HG03066 (cell line): Measurements from ENCODE around the gene APOL4.
"Not testable (repeated sequence)": the region's sequence is repeated elsewhere in the genome, so short reads cannot be mapped to it uniquely, and the experiment has no call there.

Experiments used
- ATAC-seq: cut with Tn5 transposase; IDR thresholded peaks from one replicate; pipeline ENCODE4 v1.9.1; 2021; ENCODE audit warnings: low read depth; ENCODE audit not compliant: unreplicated experiment

APOL4 gene

GRCh38 chr22:36191106-36191836 lies 10.3 kb downstream of the APOL4 start:
- ATAC-seq = no peak

- ATAC-seq = not testable (repeated sequence)
Measured at GRCh38 chr22:36187862-36188261, 13.7 kb downstream of the APOL4 start.

- ATAC-seq = no peak
Measured at GRCh38 chr22:36185828-36186624, 15.6 kb downstream of the APOL4 start.

GRCh38 chr22:36184433-36185025 lies 17.1 kb downstream of the APOL4 start:
- ATAC-seq = no peak

GRCh38 chr22:36183446-36183845 lies 18.2 kb downstream of the APOL4 start:
- ATAC-seq = no peak

GRCh38 chr22:36182857-36183256 lies 18.8 kb downstream of the APOL4 start:
- no peak for ATAC-seq

- no peak for ATAC-seq
Measured at GRCh38 chr22:36182056-36182455, 19.6 kb downstream of the APOL4 start.

- no peak for ATAC-seq
Measured at GRCh38 chr22:36180928-36181327, 20.7 kb downstream of the APOL4 start.

- no peak for ATAC-seq
Measured at GRCh38 chr22:36180038-36180880, 21.4 kb downstream of the APOL4 start.

GRCh38 chr22:36177160-36177559 lies 24.4 kb downstream of the APOL4 start:
- ATAC-seq = no peak

- ATAC-seq = no peak
Measured at GRCh38 chr22:36175892-36176291, 25.7 kb downstream of the APOL4 start.

- no peak for ATAC-seq
Measured at GRCh38 chr22:36171941-36172340, 29.7 kb downstream of the APOL4 start.

- ATAC-seq = no peak
Measured at GRCh38 chr22:36166518-36167220, 34.9 kb downstream of the APOL4 start.

GRCh38 chr22:36166086-36166485 lies 35.5 kb downstream of the APOL4 start:
- ATAC-seq = no peak

- no peak for ATAC-seq
Measured at GRCh38 chr22:36165141-36165540, 36.5 kb downstream of the APOL4 start.

- no peak for ATAC-seq
Measured at GRCh38 chr22:36164621-36165020, 37.0 kb downstream of the APOL4 start.

GRCh38 chr22:36163497-36163896 lies 38.1 kb downstream of the APOL4 start:
- no peak for ATAC-seq

- ATAC-seq = no peak
Measured at GRCh38 chr22:36162127-36163034, 39.2 kb downstream of the APOL4 start.

- not testable (repeated sequence) for ATAC-seq
Measured at GRCh38 chr22:36161793-36162126, 39.8 kb downstream of the APOL4 start.
